Mesendoderm (in vitro differentiated cells): Measurements from ENCODE around the gene YIPF3.

Experiments
- DNase-seq: peaks from one replicate; pipeline ENCODE4 v3.0.0; 2013
- H2AK5ac ChIP-seq: 2 replicates; pipeline ENCODE4 v1.6.1; 2013; ENCODE audit warnings: low read length, inconsistent platforms
- H2BK120ac ChIP-seq: 2 replicates; pipeline ENCODE4 v1.6.1; 2013; ENCODE audit warnings: low read depth, mild to moderate bottlenecking, low read length, moderate library complexity, mixed read lengths
- H2BK15ac ChIP-seq: replicated peaks from 2 replicates; pipeline ENCODE4 v1.6.1; 2013; ENCODE audit warnings: low read depth, mild to moderate bottlenecking, moderate library complexity
- H2BK5ac ChIP-seq: 2 replicates; pipeline ENCODE4 v1.6.1; 2013; ENCODE audit warnings: low read length, inconsistent platforms
- H3K18ac ChIP-seq: 2 replicates; pipeline ENCODE4 v1.6.1; 2013; ENCODE audit warnings: mild to moderate bottlenecking, low read length, mixed read lengths
- H3K23ac ChIP-seq: one replicate; pipeline ENCODE4 v1.6.1; 2013; ENCODE audit warnings: low read length
- H3K27ac ChIP-seq: 2 replicates; pipeline ENCODE4 v1.5.1; 2013; ENCODE audit warnings: low read depth, mild to moderate bottlenecking, inconsistent platforms, low read length, moderate library complexity
- H3K27me3 ChIP-seq: 2 replicates; pipeline ENCODE4 v1.6.1; 2013; ENCODE audit warnings: low read length, control low read depth, mild to moderate bottlenecking, inconsistent platforms; ENCODE audit not compliant: insufficient read depth, poor library complexity
- H3K36me3 ChIP-seq: 2 replicates; pipeline ENCODE4 v1.6.1; 2013; ENCODE audit warnings: low read length, inconsistent platforms; ENCODE audit not compliant: control insufficient read depth, insufficient read depth
- H3K4ac ChIP-seq: one replicate; pipeline ENCODE4 v1.6.1; 2013; ENCODE audit warnings: low read depth, mild to moderate bottlenecking, low read length, moderate library complexity
- H3K4me1 ChIP-seq: 2 replicates; pipeline ENCODE4 v1.6.1; 2013; ENCODE audit warnings: low read depth, low read length, inconsistent platforms; ENCODE audit not compliant: control insufficient read depth
- H3K4me2 ChIP-seq: 2 replicates; pipeline ENCODE4 v1.6.1; 2013; ENCODE audit warnings: low read length
- H3K4me3 ChIP-seq: 2 replicates; pipeline ENCODE4 v1.5.1; 2013; ENCODE audit warnings: mild to moderate bottlenecking, low read length
- H3K56ac ChIP-seq: one replicate; pipeline ENCODE4 v1.6.1; 2013; ENCODE audit warnings: low read length
- H3K79me1 ChIP-seq: 2 replicates; pipeline ENCODE4 v1.6.1; 2013; ENCODE audit warnings: low read length, inconsistent platforms
- H3K79me2 ChIP-seq: 2 replicates; pipeline ENCODE4 v1.6.1; 2013; ENCODE audit warnings: mild to moderate bottlenecking, low read length; ENCODE audit not compliant: control insufficient read depth, insufficient read depth
- H3K9ac ChIP-seq: 2 replicates; pipeline ENCODE4 v1.6.1; 2013; ENCODE audit warnings: low read length, inconsistent platforms
- H4K5ac ChIP-seq: one replicate; pipeline ENCODE4 v1.6.1; 2013; ENCODE audit warnings: low read length
- H4K8ac ChIP-seq: one replicate; pipeline ENCODE4 v1.6.1; 2013; ENCODE audit warnings: low read depth, mild to moderate bottlenecking, control low read depth, low read length, moderate library complexity
- WGBS: extraction: QIAGEN DNeasy Blood & Tissue Kit; methylation state at CpG from one replicate; pipeline ENCODE4 v1.1.7; 2013; ENCODE audit warnings: low lambda C conversion rate, missing lambda C conversion rate; ENCODE audit not compliant: insufficient coverage; ENCODE audit errors: extremely low coverage; 5-methylcytosine and 5-hydroxymethylcytosine counted together

Gene YIPF3

DNA sequence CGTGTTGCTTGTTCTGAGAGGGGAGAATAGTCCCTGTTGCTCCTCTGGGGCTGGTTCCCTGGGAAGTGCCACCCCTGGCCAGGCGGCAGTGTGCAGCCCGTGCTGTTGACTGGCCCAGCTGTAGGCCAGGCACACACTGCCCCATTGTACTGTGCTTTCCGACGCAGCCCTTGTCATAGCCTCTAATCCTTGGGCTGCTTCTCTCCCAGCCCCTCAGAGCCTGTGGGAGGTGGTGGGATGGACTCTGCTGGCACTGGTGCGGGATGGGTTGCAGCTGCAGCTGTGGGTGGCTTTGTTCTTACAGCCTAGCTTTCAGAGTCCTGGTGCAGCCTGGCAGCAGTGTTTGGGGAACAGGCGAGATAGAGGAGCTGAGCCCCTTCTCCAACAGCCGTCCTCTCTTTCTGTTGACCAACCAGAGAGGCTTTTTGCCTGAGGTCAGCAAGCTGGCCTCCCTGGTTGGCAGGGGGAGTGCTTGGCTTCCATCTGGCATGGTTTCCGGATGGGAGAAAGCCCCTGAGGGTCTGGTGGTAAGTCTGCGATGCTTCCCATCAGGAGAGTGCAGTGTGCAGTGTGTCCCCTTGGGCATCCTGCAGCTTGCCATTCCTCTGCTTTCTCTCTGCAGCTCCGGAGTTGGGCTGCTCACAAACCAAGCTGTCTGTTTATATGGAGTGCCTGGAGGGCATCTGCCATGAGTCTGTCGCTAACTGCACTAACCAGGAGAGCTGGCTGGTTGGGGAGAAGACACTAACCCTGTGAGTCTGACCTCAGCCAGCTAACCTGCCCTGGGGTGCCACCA is 27.3 kb downstream of the YIPF3 start:
- Histone ChIP-seq H3K36me3 (peaks cover 2% of the 10 kb centered on the region), H2BK15ac (no peak overlapping the region), H3K18ac (no peak overlapping the region), H3K79me1 (peaks cover 34% of the 10 kb centered on the region), H4K5ac (no peak overlapping the region), H2AK5ac (no peak overlapping the region), H3K27me3 (no peaks in the 10 kb centered on the region), H3K27ac (no peak overlapping the region), H4K8ac (no peak overlapping the region), H3K4me3 (no peak overlapping the region), H2BK5ac (no peak overlapping the region), H3K56ac (no peak overlapping the region), H2BK120ac (no peak overlapping the region), H3K9ac (no peak overlapping the region), H3K79me2 (peaks cover 24% of the 10 kb centered on the region), H3K23ac (no peak overlapping the region), H3K4me1 (no peaks in the 10 kb centered on the region), H3K4ac (no peak overlapping the region), H3K4me2 (no peak overlapping the region)
- WGBS: no CpG with 5 or more reads among the region's 12 CpGs
- DNase-seq: no peak

DNA sequence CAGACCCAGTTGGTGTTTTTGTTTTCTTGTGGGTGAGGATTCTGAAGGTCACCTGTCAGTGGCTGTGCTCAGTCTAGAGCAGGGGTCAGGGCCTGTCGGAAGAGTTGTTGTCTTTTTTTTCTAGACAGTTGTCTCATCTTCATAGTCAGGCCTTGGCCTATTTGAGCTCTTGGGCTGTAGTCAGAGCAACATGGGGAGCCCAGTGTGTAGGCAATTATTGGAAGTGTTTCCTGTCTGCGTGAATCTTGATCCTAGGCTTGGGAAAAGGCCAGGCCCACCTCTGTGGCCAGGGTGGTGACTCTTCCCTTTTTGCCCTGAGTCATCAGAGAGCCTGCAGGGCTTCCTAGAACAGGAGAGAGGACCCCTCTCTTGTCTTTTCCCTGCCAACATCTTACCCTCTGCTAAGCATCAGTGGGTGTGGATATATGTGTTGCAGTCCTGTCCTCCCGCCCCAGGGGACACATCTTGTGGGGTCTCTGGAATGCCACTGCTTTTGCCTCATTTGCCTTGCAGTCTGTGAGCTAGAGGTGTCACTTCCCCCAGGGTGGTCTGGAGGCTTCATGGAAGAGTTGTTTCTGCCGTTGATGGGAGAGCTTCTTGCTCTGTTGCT is 28.0 kb downstream of the YIPF3 start:
- H2BK15ac ChIP-seq: no peak overlapping the region
- no peak overlapping the region for H3K4ac ChIP-seq
- H3K4me2 ChIP-seq: no peak overlapping the region
- no peak overlapping the region for H3K4me3 ChIP-seq
- no peak overlapping the region for H3K23ac ChIP-seq
- no peak overlapping the region for H4K5ac ChIP-seq
- no CpG with 5 or more reads among the region's 4 CpGs for WGBS
- H3K18ac ChIP-seq: no peak overlapping the region
- DNase-seq: no peak
- H3K36me3 ChIP-seq: peaks cover 2% of the 10 kb centered on the region
- H3K27me3 ChIP-seq: no peaks in the 10 kb centered on the region
- no peak overlapping the region for H2BK120ac ChIP-seq
- H4K8ac ChIP-seq: no peak overlapping the region
- H2AK5ac ChIP-seq: no peak overlapping the region
- H3K4me1 ChIP-seq: no peaks in the 10 kb centered on the region
- H3K9ac ChIP-seq: no peak overlapping the region
- H3K79me1 ChIP-seq: peaks cover 30% of the 10 kb centered on the region
- H2BK5ac ChIP-seq: no peak overlapping the region
- H3K56ac ChIP-seq: no peak overlapping the region
- H3K27ac ChIP-seq: no peak overlapping the region
- peaks cover 21% of the 10 kb centered on the region for H3K79me2 ChIP-seq

DNA sequence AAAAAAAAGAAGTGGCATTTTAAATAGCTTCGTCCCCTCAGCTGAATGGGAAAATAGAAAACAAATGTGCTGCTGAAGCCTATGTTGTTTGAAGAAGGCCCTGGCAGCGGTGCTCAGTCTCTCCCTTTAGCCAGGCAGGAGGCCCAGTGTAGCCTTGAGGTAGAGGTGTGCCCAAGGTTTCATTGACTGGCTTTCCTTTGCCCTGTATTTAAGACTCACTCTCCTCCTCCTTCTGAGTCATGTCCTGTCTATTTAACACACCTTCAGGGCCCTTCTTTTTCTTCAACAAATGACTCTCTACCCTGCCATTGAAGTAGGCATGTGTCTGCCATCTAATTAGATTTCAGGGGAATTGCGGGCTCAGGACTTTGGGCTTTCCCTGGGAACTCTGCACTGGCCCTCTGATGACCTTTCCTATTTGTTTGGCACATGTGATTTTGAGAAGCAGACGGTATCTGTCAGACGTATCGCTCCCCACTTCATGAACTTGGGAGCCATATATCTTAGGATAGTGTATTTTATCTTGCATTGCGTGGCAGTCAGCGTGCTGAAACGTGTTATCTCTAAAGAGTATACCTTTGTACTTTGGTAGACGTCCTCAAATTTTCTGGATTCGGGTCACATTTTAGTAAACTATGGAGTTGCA is 35.0 kb downstream of the YIPF3 start:
- H3K4me3 ChIP-seq: no peak overlapping the region
- H2BK5ac ChIP-seq: no peak overlapping the region
- peaks cover 9% of the 10 kb centered on the region for H3K4me1 ChIP-seq
- no peak overlapping the region for H3K18ac ChIP-seq
- no CpG with 5 or more reads among the region's 11 CpGs for WGBS
- H3K56ac ChIP-seq: no peak overlapping the region
- H3K27me3 ChIP-seq: no peaks in the 10 kb centered on the region
- H4K8ac ChIP-seq: no peak overlapping the region
- peaks cover 2% of the 10 kb centered on the region for H3K36me3 ChIP-seq
- DNase-seq: peak; percentile 77
- no peak overlapping the region for H3K9ac ChIP-seq
- H2BK15ac ChIP-seq: no peak overlapping the region
- H3K4me2 ChIP-seq: no peak overlapping the region
- H3K79me1 ChIP-seq: peaks cover 35% of the 10 kb centered on the region
- no peak overlapping the region for H2AK5ac ChIP-seq
- no peak overlapping the region for H3K4ac ChIP-seq
- peaks cover 33% of the 10 kb centered on the region for H3K79me2 ChIP-seq
- no peak overlapping the region for H4K5ac ChIP-seq
- H3K23ac ChIP-seq: no peak overlapping the region
- no peak overlapping the region for H2BK120ac ChIP-seq
- H3K27ac ChIP-seq: no peak overlapping the region

DNA sequence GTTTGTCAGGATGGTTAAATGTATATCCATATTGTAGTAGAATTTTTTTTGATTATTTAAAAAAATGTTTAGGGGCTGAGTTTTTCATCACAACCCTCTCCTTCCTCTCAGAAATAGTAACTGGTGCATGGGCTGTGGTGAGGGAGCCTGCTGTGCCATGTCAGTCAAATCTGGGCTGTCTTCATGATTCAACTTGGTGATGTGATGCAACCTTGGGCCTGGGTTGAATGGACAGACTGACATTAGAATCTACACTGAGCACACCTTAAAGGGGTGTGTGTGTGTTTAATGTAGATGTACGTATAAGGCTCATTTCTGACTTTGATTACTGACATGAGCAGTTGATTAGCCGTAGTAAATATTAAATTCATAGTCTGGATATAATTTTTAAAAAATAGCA is 35.7 kb downstream of the YIPF3 start:
- Histone ChIP-seq H3K56ac (no peak overlapping the region), H3K79me2 (peaks cover 31% of the 10 kb centered on the region), H2BK5ac (no peak overlapping the region), H2AK5ac (no peak overlapping the region), H3K4me3 (no peak overlapping the region), H3K27me3 (no peaks in the 10 kb centered on the region), H3K4me1 (peaks cover 9% of the 10 kb centered on the region), H4K5ac (no peak overlapping the region), H3K4ac (no peak overlapping the region), H2BK15ac (no peak overlapping the region), H3K9ac (no peak overlapping the region), H3K79me1 (peaks cover 32% of the 10 kb centered on the region), H3K23ac (no peak overlapping the region), H2BK120ac (no peak overlapping the region), H3K27ac (no peak overlapping the region), H3K36me3 (peaks cover 2% of the 10 kb centered on the region), H3K4me2 (no peak overlapping the region), H4K8ac (no peak overlapping the region), H3K18ac (no peak overlapping the region)
- no CpG with 5 or more reads among the region's 2 CpGs for WGBS
- DNase-seq: peak; percentile 53

DNA sequence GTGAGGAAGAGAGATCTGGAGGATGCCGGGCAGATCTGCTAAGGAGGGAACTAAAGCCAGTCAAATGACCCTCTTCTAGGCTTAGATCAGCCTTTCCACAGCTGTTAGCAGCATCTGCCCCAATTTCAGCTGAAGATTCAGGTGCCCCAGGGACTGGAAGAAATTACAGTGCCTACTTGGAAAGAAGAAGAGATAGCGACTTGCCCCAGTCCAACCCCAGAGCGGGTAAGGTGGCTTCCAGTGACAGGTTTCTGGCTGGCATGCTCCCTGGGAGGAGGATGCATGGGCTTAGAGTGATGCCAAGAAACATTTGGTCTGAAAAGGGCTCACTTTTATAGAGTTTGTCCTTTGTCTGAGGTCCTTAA is 38.7 kb downstream of the YIPF3 start:
- WGBS: no CpG with 5 or more reads among the region's 3 CpGs
- no peak overlapping the region for H2BK5ac ChIP-seq
- no peak overlapping the region for H2BK120ac ChIP-seq
- no peak for DNase-seq
- peaks cover 21% of the 10 kb centered on the region for H3K79me1 ChIP-seq
- H3K9ac ChIP-seq: peak overlapping the region; percentile 79
- H2AK5ac ChIP-seq: no peak overlapping the region
- no peak overlapping the region for H2BK15ac ChIP-seq
- peak overlapping the region; percentile 97 for H3K4ac ChIP-seq
- no peak overlapping the region for H3K18ac ChIP-seq
- no peak overlapping the region for H3K23ac ChIP-seq
- no peaks in the 10 kb centered on the region for H3K27me3 ChIP-seq
- peak overlapping the region; percentile 83 for H3K4me3 ChIP-seq
- no peaks in the 10 kb centered on the region for H3K36me3 ChIP-seq
- peaks cover 23% of the 10 kb centered on the region for H3K79me2 ChIP-seq
- no peak overlapping the region for H4K5ac ChIP-seq
- H3K56ac ChIP-seq: peak overlapping the region; percentile 95
- H3K27ac ChIP-seq: no peak overlapping the region
- H3K4me1 ChIP-seq: peaks cover 9% of the 10 kb centered on the region
- peak overlapping the region; percentile 96 for H3K4me2 ChIP-seq
- H4K8ac ChIP-seq: no peak overlapping the region
